DMS114 treated with DMSO at 0.1 percent for 48 hours (cell line): Measurements from ENCODE around the gene DUSP9.
"Not testable (repeated sequence)": the region's sequence is repeated elsewhere in the genome, so short reads cannot be mapped to it uniquely, and the experiment has no call there.

ENCODE experiments used
- DNase-seq: peaks from one replicate; lab custom pipeline; 2025; ENCODE audit not compliant: unreplicated experiment; lab: John Stamatoyannopoulos, UW

DUSP9 gene

GRCh38 chrX:153689654-153690465 is 42.9 kb downstream of the DUSP9 start:
- no peak for DNase-seq

DNA sequence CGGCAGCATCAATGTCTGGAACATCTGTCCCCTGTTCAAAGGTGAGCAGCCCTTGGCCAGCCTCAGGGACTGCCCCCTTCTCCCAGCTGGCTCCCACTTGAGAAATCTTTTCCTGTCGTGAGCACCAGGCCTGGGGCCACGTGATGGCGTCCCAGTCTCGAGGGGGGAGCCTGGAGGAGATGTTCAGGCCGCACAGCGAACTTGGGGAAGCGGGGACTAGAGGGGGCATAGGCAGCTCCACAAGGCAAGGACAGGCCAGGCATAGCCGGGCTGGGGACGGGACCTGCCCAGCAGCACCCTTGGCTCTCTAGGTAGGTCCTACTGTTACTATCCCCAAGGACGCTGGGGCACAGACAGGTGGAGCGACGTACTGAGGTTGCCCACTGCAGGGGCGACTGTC is 43.5 kb downstream of the DUSP9 start:
- no peak for DNase-seq

DNA sequence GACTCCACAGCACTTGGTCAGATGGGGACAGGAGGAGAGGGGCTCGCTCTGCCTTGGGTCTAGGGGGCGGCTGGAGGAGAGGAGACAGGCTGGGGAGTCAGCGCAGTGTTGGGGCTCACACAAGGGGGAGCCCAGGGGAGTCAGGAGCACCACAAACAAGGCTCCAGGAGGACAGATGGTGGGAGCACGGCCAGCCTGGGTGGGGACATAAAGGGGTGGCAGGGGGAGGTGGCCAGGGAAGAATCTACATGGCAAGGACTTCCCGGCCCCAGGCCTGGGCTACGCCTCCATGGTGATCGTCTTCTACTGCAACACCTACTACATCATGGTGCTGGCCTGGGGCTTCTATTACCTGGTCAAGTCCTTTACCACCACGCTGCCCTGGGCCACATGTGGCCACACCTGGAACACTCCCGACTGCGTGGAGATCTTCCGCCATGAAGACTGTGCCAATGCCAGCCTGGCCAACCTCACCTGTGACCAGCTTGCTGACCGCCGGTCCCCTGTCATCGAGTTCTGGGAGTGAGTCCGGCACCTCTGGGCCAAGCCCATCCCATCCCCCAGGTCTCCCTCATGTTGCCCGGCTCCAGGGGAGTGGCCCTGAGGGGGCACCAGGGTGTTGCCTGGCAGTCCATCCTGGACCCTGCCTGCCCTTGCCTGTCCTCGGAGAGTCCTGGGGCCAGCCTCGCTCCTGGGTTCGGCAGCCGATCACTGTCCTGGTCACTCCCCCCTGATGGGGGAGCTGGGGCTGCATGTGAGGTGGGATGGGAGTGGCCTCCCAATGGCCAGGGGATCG is 44.2 kb downstream of the DUSP9 start:
- DNase-seq, result not testable (repeated sequence)

DNA sequence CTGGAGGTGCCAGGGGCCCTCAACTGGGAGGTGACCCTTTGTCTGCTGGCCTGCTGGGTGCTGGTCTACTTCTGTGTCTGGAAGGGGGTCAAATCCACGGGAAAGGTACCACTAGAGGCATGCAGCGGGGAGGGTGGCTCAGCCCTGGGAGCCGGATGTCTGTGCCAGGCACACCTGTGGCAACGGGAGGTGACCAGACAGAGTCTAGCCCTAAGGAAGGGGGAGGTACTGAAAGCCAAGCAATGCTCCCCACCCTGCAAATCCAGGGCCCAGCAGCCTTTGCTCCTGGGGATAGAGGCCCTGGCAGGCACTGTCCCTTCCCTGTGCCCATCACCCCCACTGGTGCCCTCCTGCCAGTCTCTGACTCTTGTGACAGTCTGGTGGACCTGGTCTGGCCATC is 45.0 kb downstream of the DUSP9 start:
- no peak for DNase-seq

DNA sequence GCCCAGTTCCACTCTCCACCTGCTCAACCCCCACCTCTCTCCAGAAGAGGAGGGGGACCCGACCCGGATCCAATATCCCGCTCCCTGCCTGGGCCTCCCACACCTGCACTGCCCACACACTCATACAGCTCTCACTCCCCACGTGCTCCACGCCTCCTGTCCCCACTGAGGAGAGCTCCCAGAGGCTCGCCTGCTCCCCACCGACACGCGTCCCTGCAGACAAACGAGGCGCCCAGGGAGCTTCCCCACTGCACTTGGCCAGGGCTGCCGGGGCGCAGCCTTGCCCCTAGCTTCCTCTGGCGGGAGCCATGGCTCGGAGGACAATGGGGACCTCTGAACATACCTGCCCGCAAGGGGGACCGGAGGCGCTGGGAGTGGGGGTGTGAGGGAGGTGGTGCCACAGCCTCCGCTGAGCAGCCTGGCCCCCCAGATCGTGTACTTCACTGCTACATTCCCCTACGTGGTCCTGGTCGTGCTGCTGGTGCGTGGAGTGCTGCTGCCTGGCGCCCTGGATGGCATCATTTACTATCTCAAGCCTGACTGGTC is 45.7 kb downstream of the DUSP9 start:
- DNase-seq, result no peak

DNA sequence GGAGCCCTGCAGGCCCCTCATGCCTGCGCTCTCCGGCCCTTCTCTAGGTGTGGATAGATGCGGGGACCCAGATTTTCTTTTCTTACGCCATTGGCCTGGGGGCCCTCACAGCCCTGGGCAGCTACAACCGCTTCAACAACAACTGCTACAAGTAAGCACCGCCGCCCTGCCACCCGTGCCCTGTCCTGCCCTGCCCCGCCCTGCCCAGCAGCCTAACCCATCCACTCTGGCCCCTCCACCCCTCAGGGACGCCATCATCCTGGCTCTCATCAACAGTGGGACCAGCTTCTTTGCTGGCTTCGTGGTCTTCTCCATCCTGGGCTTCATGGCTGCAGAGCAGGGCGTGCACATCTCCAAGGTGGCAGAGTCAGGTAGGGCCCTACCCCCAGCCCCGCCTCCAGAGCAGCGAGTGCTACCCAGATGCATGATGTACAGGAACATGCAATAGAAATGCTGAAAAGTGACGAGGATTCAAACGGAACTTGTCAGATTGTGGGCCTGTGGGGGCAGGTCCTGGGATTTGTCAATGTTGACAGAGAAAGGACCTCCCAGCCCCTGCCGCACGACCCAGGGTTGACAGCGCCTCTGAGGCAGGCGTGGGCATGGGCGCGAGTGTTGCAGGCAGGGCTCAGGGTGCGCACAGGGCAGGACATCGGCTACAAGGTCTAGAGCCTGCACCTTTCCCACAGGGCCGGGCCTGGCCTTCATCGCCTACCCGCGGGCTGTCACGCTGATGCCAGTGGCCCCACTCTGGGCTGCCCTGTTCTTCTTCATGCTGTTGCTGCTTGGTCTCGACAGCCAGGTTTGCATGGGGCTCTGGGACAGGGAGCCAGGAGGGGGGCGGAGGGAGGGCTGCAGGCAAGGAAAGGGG is 46.4 kb downstream of the DUSP9 start:
- no peak for DNase-seq

- DNase-seq, result not testable (repeated sequence)
Observed at GRCh38 chrX:153694256-153694655, 47.3 kb downstream of the DUSP9 start.

GRCh38 chrX:153694687-153695270 is 47.8 kb downstream of the DUSP9 start:
- no peak for DNase-seq

GRCh38 chrX:153696100-153696499 is 49.1 kb downstream of the DUSP9 start:
- no peak for DNase-seq

DNA sequence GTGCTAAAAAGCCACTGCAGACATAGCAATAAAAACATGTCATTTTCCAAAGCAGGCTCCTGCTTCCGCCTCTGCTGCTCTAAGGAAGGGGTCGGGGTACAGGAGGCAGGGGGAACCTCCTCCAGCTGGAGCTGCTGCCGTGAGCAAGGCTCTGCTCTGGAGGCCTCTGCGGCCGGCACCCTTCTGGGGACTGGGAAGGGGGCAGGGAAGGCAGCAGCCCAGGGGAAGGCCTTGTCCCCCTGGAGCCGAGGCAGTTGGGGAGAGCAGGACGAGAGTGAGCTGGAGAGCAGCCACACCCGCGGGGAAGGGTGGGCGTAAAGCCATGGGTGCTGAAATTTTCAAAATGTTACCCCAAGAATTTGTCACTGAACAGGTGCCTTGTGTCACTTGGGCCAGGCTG is 49.5 kb downstream of the DUSP9 start:
- DNase-seq, result not testable (repeated sequence)

- not testable (repeated sequence) for DNase-seq
Observed at GRCh38 chrX:153696986-153697722, 50.2 kb downstream of the DUSP9 start.

GRCh38 chrX:153697924-153698865 is 51.2 kb downstream of the DUSP9 start:
- DNase-seq, result no peak

- DNase-seq, result not testable (repeated sequence)
Observed at GRCh38 chrX:153699210-153699783, 52.3 kb downstream of the DUSP9 start.

- not testable (repeated sequence) for DNase-seq
Observed at GRCh38 chrX:153699784-153700371, 52.9 kb downstream of the DUSP9 start.

GRCh38 chrX:153700376-153700945 is 53.5 kb downstream of the DUSP9 start:
- DNase-seq, result no peak
